Stimulated activated CD4-positive, alpha-beta T cell treated with anti-CD3 and anti-CD28 coated beads, Interleukin-12 subunit alpha, Interleukin-12 subunit beta, amount 100 ng/mL, for 4 hours (primary cell): ENCODE results near the gene ADGRG3.

Experiments used
- DNase-seq: peaks from one replicate; pipeline ENCODE4 v3.0.0-alpha.2; 2020

ADGRG3 gene

DNA sequence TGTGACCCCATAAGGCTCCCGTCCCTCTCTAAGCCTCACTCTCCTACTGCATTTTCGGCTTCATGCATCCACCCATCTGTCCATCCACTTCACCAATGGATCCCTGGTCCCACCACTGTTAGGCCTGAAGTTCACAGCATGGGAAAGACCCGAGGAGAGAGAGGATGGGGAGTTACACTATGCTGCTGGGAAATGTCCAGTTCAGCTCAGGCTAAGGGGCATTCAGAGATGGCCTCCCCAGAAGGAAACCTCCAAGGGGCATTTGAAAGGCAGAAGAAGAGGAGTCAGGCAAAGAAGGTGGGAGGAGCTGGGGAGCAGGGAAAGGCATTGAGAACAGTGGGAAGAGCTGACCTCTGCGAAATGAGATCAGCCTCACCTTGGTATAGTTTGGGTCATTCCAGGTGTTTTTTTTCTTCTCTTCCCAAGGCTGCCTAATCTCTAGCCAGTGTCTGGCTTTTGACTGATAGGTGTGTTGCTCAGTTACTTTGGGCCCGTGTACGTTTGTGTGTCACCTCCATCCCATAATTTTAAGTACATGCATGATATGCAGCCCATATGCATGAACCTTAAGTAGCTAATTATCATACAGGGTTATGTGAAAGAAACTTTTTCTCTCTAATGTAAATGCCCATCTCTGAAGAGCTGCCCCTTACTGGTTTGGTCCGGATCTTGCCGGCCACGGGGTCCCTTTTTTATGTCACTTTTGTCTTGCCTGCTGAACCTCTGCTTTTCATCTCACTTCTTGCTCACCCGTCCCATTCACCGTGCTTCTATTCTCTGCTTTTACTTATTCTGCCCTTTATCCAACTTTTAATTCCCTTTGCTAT, 14.9 kb downstream of the ADGRG3 start:
- DNase-seq: no peak

DNA sequence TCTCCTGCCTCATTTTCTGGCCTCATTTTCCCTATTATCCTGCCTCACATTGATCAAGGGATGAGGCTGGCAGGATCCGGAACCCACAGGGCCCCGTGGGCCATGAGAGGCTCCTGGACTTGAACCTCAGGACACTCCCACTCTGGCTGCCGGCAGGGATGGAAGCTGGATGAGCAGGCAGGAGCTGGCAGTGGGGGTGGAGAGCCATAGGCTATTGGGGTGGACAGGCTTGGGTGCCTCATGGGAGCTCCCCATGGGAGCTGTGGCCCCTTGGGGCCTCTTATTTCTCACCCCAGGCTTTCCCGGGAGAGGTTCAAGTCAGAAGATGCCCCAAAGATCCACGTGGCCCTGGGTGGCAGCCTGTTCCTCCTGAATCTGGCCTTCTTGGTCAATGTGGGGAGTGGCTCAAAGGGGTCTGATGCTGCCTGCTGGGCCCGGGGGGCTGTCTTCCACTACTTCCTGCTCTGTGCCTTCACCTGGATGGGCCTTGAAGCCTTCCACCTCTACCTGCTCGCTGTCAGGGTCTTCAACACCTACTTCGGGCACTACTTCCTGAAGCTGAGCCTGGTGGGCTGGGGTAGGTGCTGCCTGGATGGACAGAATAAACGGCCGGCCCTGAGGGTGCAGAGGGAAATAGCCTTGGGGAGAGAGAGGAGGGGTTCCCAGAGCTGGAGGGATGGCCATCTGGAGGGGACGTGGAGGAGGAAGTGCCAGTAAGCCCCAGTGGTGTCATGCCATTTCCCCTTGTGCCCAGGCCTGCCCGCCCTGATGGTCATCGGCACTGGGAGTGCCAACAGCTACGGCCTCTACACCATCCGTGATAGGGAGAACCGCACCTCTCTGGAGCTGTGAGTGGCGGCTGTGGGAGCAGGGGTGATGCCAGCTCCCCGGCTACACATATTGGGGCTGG, 15.8 kb downstream of the ADGRG3 start:
- no peak for DNase-seq

DNA sequence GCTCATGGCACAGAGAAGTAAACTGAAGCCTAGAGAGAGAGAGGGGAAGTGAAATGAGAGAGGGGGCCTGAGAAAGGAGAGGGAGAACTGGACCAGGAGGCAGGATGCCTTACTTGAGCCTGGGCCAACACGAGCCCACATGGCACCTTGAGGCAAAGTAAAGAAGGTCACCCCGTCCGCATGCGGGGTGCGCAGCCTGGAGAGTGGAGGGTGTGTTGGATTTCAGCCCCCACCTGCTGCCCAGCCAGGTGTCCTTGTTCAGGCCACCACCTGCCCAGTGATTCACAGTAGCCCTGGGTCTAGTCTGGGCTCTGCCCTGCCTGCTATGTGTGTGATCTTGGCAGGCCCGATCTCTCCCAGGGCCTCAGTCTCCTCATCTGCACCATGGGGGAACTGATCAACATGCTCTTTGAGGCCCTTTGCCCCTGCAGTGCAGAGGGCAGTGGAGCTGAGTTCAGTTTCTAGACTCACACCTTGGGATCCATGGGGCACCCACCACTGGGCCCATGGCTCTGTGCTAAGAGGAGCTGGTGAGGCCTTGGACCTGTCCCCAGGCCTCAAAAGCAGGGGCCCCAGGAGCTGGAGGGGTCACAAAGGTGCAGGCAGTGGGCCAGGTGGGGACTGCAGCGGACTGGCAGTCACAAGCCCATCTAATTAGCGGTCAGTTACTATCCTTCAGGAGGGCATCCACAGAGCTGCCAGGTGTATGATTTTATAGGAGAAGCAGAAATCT, 16.7 kb downstream of the ADGRG3 start:
- no peak for DNase-seq

DNA sequence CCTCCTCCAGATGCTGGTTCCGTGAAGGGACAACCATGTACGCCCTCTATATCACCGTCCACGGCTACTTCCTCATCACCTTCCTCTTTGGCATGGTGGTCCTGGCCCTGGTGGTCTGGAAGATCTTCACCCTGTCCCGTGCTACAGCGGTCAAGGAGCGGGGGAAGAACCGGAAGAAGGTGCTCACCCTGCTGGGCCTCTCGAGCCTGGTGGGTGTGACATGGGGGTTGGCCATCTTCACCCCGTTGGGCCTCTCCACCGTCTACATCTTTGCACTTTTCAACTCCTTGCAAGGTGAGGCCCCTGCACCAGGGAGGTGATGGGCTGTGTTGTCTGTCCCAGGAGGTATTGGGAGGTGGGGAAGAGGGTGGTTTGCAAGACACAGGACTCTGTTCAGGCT, 17.5 kb downstream of the ADGRG3 start:
- no peak for DNase-seq

DNA sequence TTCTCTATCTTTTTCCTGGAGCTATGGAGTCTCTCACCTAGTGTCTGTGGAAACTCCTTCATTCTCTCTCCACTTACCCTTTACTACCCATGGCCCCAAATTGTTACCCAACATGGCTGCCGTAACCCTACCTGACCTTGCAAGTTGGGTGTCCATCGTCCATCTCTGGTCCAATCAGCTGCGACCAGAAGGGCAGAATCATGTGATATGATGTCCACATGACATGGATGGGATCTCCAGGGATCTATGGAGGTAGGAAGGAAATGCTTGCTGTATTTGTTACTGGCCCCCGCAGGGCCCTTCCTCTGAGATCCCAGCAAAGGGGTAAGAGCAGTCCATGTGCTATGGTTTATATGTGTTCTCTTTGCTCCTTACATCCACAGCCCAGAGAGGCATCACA, 18.5 kb downstream of the ADGRG3 start:
- DNase-seq: no peak

DNA sequence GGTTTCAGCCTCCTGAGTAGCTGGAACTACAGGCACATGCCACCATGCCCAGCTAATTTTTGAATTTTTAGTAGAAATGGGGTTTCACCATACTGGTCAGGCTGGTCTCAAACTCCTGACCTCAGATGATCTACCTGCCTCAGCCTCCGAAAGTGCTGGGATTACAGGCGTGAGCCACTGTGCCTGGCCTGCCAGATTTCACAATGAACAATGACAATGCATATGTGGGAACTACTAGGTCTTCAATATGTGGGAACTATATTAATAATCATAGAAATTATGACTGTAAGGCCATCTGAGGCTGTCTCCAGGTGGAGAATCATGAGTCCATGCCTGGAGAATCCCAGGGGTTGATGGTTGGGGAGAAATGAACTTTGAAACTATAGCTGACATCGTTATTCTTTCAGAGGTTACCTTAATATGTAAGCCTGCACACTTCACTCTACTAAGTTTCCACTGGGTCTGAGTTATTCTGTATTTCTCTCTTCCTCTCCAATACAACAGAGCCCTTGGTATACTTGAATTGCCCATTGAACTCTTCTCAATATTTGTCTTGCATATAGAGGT, 19.3 kb downstream of the ADGRG3 start:
- no peak for DNase-seq

DNA sequence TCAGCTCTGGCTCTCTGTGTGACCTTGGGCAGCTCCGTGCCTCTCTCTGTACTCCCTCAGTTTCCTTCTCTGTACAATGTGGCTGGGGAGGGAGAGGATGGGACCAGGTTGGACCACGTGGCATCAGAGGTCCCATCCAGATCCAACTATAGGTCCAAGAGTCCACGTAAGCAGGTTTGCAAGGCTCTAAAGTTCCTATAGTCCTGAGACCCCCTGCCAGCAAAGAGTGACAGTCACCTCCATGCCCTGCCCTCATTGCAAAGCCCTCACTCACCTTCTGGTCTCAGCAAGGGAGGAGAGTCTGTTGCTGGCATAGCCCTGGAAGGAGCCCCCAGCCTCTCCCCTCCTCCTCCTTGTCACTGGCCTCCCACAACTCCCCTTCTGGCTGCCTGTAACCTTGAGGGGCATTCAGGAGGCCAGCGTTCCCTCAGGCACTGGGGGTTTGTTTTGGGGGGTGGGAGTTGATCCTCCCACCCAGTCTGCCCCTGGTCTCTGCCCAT, 20.4 kb downstream of the ADGRG3 start:
- DNase-seq: no peak

DNA sequence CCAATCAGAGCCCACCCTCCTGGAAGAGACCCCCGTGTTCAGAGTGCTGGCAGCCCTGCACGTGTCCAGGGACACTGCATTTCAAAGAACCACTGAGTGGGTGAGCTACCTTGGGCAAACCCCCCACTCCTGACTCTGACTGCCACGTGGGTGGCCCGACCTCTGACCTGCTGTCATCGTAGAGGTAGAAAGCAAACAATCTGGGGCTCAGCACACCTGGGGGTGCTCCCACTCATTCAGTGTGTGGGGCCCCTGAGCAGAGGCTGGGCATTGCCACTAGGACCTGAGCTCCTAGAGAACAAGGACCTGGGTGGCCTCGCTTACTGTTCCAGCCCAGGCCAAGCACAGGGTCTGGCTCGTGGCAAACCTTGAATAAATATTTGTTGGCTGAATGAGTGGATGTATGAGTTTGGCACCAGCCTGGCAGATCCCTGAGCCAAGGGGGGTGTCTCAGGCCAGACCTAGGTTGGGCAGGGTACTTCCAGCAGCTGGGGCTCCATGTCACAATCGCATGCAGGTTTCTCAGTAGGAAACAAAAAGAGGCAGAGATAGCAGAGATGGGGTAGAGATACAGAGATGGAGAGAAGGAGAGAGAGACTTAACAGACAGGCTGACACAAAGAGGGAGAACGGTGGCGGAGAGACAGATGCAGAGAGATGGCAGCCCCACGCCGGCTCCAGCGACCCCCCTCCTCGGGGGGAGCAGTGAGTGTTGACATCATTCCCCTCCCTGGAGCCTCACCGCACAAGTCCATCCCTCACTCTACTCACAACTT, 21.1 kb downstream of the ADGRG3 start:
- no peak for DNase-seq

DNA sequence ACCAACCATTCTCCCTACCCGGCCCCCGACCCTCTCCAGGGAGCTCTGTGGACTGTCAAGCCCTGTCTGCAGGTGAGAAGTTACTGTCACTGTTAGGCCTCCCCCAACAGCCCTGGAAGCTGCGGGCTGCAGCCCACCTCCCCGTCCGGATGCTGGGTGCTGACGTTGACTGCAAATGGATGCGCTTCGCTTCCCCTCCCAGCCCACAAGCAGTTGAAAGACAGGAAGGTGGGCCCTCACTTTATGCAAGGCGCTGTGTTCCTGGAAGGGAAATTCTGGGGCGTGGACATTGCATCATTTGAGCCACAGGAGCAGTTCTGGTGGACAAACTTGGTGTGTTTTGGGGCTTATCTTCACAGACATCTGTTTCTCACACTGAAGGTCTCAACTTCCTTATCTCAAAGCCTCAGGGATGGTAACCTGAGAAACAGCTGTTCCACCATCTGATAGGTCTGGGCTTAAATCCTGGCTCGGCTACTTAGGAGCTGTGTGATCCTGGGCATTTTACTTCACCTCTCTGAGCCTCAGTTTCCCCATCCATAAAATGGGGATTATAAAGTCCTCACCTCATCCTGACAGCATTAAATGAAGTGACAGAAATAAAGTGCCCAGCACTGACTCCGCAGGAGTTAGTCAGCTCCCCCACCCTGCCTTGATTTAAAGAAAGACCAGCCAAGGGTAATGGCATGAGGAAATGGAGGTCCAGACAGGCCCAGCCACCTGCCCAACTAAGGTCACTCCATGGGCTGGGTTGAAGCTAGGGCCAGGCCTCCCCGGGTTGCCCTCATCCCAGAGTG, 21.9 kb downstream of the ADGRG3 start:
- no peak for DNase-seq

DNA sequence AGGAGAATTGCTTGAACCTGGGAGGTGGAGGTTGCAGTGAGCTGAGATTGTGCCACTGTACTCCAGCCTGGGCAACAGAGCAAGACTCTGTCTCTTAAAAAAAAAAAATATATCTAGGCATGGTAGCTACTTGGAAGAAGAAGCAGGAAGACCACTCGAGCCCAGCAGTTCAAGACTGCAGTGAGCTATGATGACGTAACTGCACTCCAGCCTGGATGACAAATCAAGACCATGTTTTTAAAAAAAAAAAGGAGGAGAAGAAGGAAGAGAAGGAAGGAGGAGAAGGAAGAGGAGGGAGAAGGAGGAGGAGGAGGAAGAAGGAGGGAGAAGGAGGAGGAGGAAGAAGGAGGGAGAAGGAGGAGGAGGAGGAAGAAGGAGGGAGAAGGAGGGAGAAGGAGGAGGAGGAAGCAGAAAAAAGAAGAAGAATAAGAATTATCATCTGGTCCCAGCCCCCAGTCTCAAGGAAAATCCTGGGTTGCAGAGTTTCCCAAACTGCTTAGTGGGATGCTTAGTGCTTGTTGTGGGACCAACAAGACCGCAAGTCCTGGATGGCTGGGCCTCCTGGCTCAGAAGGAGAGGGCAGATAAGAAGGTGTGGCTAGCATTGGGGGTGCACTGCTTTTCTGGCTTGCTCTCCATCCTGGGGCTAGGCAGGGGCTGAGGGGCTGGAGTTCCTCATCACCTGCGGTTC, 22.8 kb downstream of the ADGRG3 start:
- no peak for DNase-seq

DNA sequence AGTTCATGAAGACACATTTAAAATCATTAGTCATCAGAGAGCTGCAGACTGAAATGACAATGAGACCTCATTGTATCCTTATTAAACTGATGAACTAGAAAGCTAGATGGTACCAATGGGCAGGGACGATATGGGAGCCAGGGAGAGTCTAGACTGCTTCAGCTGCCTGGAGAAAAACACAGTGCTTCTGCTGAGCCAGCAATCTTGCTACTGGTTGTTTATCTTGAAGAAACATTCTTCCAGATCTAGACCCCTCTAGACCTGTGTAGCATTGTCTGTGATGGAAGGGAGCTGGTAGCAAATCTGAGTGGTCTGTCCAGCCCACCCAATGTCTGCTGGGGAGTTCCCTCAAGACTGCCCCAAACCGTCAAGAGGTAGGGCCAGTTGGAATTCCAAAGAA, 24.5 kb downstream of the ADGRG3 start:
- no peak for DNase-seq

DNA sequence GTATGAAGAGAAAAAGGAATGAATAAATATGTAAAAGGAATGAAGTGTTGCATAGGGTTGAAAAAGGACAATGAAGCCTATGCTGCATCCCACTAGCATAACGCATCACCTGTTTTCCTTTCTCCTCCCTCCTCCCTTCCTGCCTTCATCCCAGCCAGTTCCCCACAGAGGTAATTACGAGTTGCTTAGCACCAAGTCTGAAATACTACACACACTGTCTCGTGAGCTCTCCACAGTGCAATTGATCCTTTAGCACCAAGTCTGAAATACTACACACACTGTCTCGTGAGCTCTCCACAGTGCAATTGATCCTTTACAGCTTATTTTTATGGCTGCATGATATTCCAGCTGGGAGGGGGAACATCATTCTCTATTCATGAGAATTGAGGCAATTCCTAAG, 25.4 kb downstream of the ADGRG3 start:
- no peak for DNase-seq

DNA sequence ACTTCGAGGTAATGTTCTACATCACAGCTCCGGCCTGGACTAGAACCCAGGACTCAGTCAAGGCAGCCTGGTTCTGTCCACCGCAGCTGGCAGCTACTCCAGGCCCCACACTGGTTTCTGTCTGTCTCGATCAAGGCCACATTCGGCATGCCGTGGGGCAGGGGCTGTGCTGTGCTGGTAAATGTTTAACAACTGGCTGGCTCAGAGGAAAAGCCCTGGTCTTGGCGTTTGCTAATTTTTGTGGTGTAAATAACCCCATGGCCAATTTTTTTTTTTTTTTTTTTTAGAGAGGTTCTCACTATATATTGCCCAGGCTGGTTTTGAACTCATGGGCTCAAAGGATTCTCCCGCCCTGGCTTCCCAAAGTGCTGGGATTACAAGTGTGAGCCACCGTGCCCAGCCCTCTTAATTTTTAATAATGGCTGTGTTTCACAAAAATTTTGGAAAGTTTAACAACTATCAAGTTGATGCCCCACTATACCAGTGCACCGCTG, 26.2 kb downstream of the ADGRG3 start:
- no peak for DNase-seq

DNA sequence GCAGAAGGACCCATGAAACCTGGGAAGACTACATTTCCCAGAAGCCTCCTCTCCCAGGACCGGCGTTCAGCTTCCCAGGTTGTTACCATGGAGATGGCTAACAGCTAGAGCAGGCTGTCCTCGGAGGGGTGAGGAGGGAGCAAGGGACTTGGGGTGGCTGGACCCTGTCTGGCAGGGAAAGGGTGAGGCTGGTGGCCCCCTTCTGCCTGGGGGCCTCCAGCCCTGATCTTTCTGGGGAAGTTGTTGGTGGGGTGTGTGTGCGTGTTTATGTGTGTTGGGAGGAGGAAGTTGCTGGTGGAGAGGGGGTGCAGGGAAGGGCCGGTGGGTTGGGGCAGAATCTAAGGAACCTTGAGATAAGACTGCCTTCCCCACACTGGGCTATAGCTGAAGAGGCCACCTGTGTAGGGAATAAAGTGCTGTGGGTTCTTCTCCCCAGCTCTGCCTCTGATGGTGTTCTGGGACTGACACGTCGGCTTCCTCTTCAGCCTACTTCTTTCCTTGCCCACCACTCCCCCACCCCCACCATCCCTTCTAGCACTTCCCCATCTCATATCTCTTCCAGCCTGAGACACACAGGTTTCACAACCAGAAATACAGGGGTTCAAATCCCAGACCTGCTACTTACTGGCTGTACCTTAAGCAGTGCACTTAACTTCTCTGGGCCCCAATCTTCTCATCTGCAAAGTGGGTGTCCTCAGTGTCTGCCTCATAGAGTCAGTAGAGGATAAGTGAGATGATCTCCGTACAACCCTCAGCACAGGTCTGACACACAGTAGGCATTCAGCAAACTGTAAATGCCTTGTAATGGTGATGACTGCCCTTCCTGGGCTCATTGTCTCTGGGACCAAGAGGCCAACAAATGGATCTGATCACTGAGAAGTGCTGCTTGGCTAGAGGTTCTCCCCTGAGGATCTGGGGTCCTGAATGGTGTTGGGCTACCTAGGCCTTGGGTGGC, 26.9 kb downstream of the ADGRG3 start, which contains the start of gene DRC7:
Gene DRC7, plus strand, starts transcription at position 82 of the 955 bp plus-strand sequence. CDS start 3,144 bp downstream, outside the sequence.
- no peak for DNase-seq

DNA sequence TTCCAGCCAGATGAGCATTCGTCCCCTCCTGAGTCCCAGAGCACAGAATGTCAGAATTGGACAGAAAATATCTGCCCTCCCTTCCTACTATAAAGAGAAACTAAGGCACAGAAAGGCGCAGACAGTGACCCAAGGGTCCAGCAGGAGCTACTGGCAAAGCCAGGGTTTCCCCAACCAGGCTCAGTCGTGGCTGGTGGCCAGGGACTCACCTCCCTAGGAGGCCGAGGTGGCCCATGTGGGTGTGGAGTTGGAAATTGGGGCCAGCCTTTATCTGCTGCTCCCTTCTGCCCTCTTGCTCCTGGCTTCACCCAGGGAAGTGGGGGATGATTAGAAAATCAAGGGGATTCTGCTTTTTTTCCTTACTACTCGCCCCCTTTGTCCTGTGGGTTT, 27.6 kb downstream of the ADGRG3 start:
- no peak for DNase-seq

DNA sequence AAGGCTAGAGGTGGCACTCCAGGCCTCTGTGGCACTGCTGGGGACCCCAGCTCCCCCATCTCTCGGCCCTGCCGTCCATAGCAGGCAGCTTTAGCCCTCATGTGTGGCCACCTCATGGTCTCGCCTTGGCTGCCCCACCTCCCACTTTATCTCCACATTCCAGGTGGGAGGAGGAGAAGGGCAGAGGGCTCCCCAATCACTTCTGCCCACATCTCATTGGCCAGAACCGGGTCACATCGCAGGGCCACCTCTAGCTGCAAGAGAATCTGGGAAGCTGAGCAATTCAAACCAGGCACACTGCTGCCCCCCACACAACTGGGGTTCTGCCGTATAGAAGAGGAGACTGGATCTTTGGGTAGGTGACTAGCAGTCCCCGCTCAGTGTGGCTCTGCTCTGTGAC, 28.1 kb downstream of the ADGRG3 start:
- no peak for DNase-seq

DNA sequence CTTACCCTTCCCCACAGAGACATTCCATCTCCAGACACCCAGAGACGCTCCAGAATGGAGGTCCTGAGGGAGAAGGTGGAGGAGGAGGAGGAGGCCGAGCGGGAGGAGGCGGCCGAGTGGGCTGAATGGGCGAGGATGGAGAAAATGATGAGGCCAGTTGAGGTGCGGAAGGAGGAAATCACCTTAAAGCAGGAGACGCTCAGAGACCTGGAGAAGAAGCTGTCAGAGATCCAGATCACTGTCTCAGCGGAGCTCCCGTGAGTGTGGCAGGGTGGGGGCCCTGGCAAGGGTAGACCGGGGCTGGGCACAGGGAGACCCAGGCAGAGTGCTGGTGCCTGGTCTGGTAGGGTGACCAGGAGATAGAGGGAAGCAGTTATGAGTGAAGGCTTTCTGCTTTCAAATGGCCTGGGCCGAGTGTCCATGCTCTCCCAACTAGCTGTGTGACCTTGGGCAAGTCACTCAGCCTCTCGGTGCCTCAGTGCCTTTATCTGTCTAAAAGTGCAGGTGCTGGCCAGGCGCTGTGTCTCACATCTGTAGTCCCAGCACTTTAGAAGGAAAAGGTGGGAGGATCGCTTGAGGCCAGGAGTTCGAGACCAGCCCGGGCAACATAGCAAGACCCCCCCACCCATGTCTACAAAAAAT, 29.9 kb downstream of the ADGRG3 start:
- no peak for DNase-seq

DNA sequence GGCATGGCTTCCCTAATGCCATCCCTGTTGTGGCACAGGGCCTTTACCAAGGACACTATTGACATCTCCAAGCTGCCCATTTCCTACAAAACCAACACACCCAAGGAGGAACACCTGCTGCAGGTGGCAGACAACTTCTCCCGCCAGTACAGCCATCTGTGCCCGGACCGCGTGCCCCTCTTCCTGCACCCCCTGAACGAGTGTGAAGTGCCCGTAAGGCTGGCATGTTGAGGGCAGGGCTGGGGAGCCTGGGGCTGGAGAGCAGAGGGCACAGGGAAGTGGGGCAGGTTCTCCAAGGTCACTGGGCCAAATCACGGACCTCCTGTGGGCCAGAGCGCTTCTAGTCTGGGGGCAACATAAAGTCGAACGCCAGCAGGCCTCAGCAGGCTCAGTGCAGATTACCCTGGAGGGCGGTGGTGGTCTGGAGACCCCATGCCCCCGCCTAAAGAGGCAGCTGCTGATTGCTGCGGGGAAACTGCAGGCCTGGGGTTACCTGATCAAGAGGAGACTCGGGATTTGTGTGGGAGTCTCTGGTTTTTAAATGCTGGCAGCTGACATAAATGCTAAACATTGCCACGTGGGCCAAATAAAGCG, 30.8 kb downstream of the ADGRG3 start:
- DNase-seq: no peak
